Measurements from ENCODE around the gene ERMN. TPM values are rescaled to one million over a fixed set of nuclear protein-coding genes. Genes with fewer than 3 reads are reported as not detected.

Gene ERMN
- not detected in 2 replicates for total RNA-seq

GRCh38 chr2:157325786-157326185, at the start of gene ERMN:
Gene ERMN, minus strand, starts transcription at chr2:157325824. Its CDS starts 182 bp downstream, at chr2:157325642.

Other genes with a start within 250 kb of the ERMN start
- gene GALNT5, start 68.1 kb downstream of the ERMN start, total RNA-seq: under 0.01 and 0.30 TPM in 2 replicates
- not detected in 2 replicates for gene CYTIP, start 118.3 kb upstream of the ERMN start, total RNA-seq